HCT116 (cell line): Measurements from ENCODE around the gene OXCT2.
"Not testable (repeated sequence)": the region's sequence is repeated elsewhere in the genome, so short reads cannot be mapped to it uniquely, and the experiment has no call there.

Experiments used
- CTCF ChIP-seq, 3 experiments: fragments of 200-600 bp in 1 of 3; sonication (generic) in 1 of 3; IDR thresholded peaks in 2 of 3; conservative IDR thresholded peaks in 1 of 3; 2 replicates each; pipeline ENCODE4 v1.5.1; 2012 to 2017; ENCODE audit warnings: low read depth in 2 of 3, low read length in 2 of 3, antibody characterized with exemption in 1 of 3, borderline replicate concordance in 1 of 3, control low read depth in 1 of 3, mild to moderate bottlenecking in 1 of 3, mixed read lengths in 1 of 3, mixed run types in 1 of 3, moderate library complexity in 1 of 3; ENCODE audit not compliant: insufficient read depth in 1 of 3
- EZH2 ChIP-seq: fragments of 200-600 bp; sonication (generic); IDR thresholded peaks from 2 replicates; pipeline ENCODE4 v1.6.1; 2017; ENCODE audit warnings: antibody characterized with exemption, mixed run types
- EZH2phosphoT487 ChIP-seq: fragments of 200-600 bp; IDR thresholded peaks from 2 replicates; pipeline ENCODE4 v1.6.1; 2018; ENCODE audit warnings: antibody characterized with exemption, borderline replicate concordance
- MAX ChIP-seq: IDR thresholded peaks from 2 replicates; pipeline ENCODE4 v1.6.1; 2012
- POLR2A ChIP-seq: IDR thresholded peaks from 2 replicates; pipeline ENCODE4 v1.7.0; 2011; ENCODE audit warnings: borderline replicate concordance; ENCODE audit not compliant: insufficient read depth, insufficient read length; ENCODE audit errors: extremely low read depth
- TCF7L2 ChIP-seq: IDR thresholded peaks from 2 replicates; pipeline ENCODE4 v1.7.0; 2011; ENCODE audit warnings: borderline replicate concordance, inconsistent platforms; ENCODE audit not compliant: insufficient read depth, insufficient read length; ENCODE audit errors: extremely low read depth

- not testable (repeated sequence) for TF ChIP-seq EZH2phosphoT487; MAX; POLR2A; EZH2; CTCF (IDR thresholded peaks at IDR 0.05 in 2 of 3, conservative IDR thresholded peaks at IDR 0.05 in 1 of 3; ENCODE audit: borderline replicate concordance in 1 of 3, insufficient read depth in 1 of 3, low read depth in 2 of 3, low read length in 2 of 3); TCF7L2
Observed at GRCh38 chr1:39775676-39776399, 4.7 kb upstream of the OXCT2 start.
